WTC11 (cell line): ENCODE data around the gene PPP4C. TPM values are rescaled to one million over a fixed set of nuclear protein-coding genes. Genes with fewer than 3 reads are reported as not detected.

Experiments
- ARID4B ChIP-seq: sonication (generic); formaldehyde crosslinking; IDR thresholded peaks from 2 replicates; pipeline ENCODE4 v1.8.0; 2023; ENCODE audit warnings: missing genetic modification reagents, mild to moderate bottlenecking, borderline replicate concordance
- ATF3 ChIP-seq: sonication (generic); formaldehyde crosslinking; conservative IDR thresholded peaks from 2 replicates; pipeline ENCODE4 v1.8.1; 2022; ENCODE audit warnings: mild to moderate bottlenecking, missing genetic modification reagents
- ESRRA ChIP-seq: sonication (generic); formaldehyde crosslinking; IDR thresholded peaks from 2 replicates; pipeline ENCODE4 v1.8.1; 2022; ENCODE audit warnings: mild to moderate bottlenecking, missing genetic modification reagents, borderline replicate concordance
- MAX ChIP-seq: sonication (generic); formaldehyde crosslinking; IDR thresholded peaks from 2 replicates; pipeline ENCODE4 v1.8.0; 2022; ENCODE audit warnings: mild to moderate bottlenecking, missing genetic modification reagents
- MLX ChIP-seq: sonication (generic); formaldehyde crosslinking; IDR thresholded peaks from 2 replicates; pipeline ENCODE4 v1.8.1; 2023; ENCODE audit warnings: mild to moderate bottlenecking, missing genetic modification reagents, moderate library complexity
- RELA ChIP-seq: sonication (generic); formaldehyde crosslinking; IDR thresholded peaks from 2 replicates; pipeline ENCODE4 v1.8.1; 2022; ENCODE audit warnings: missing genetic modification reagents, mild to moderate bottlenecking, borderline replicate concordance
- TP53 ChIP-seq: sonication (generic); formaldehyde crosslinking; IDR thresholded peaks from 2 replicates; pipeline ENCODE4 v1.8.1; 2023; ENCODE audit warnings: mild to moderate bottlenecking, missing genetic modification reagents
- ZBTB21 ChIP-seq: sonication (generic); formaldehyde crosslinking; IDR thresholded peaks from 2 replicates; pipeline ENCODE4 v1.8.1; 2023; ENCODE audit warnings: mild to moderate bottlenecking, missing genetic modification reagents, borderline replicate concordance
- ZBTB43 ChIP-seq: sonication (generic); formaldehyde crosslinking; IDR thresholded peaks from 2 replicates; pipeline ENCODE4 v1.8.1; 2023; ENCODE audit warnings: mild to moderate bottlenecking, missing genetic modification reagents
- ZNF219 ChIP-seq: sonication (generic); formaldehyde crosslinking; IDR thresholded peaks from 2 replicates; pipeline ENCODE4 v1.8.0; 2023; ENCODE audit warnings: missing genetic modification reagents, mild to moderate bottlenecking, borderline replicate concordance
- ZNF532 ChIP-seq: fragments of 250-450 bp; sonication (Bioruptor Pico); IDR thresholded peaks from 2 replicates; pipeline ENCODE4 v1.9.0; 2021; ENCODE audit warnings: mild to moderate bottlenecking, borderline replicate concordance
- total RNA-seq: library from RNA; stranded (reverse); gene quantifications from 3 replicates; pipeline ENCODE4 v1.2.3, GENCODE V29; 2021

PPP4C gene
- total RNA-seq, 1 experiment from 2014 or later: 164 TPM

GRCh38 chr16:30065943-30066760 is 9.6 kb upstream of the PPP4C start (continued):
- 0 out of 2 replicates have a peak, but pooled peaks have one; percentile 69 for TF ChIP-seq MLX (CRISPR knock-in tag)
- TF ChIP-seq ARID4B (CRISPR knock-in tag): 0 out of 2 replicates have a peak, but pooled peaks have one; percentile 39
- no peak for TF ChIP-seq ATF3
- 0 out of 2 replicates have a peak, but pooled peaks have one; percentile 64 for TF ChIP-seq ZNF219 (CRISPR knock-in tag)
- 0 out of 2 replicates have a peak, but pooled peaks have one; percentile 5 for TF ChIP-seq ZBTB21 (CRISPR knock-in tag)
- TF ChIP-seq MAX: 0 out of 2 replicates have a peak, but pooled peaks have one; percentile 8
- peak; percentile 75; the same call in 1 of the 2 replicates for TF ChIP-seq RELA (CRISPR knock-in tag)
- no peak for TF ChIP-seq ZNF532
- TF ChIP-seq TP53 (CRISPR knock-in tag): peak; percentile 10; the same call in 1 of the 2 replicates
- TF ChIP-seq ESRRA: peak; percentile 52; the same call in 1 of the 2 replicates
- TF ChIP-seq ZBTB43 (CRISPR knock-in tag): 0 out of 2 replicates have a peak, but pooled peaks have one; percentile 44
- TF ChIP-seq, all 79 proteins: peak for 15
